HG03159 (cell line): ENCODE results near the gene SHISA6.

Experiments used
- ATAC-seq: cut with Tn5 transposase; IDR thresholded peaks from one replicate; pipeline ENCODE4 v1.9.1; 2021; ENCODE audit warnings: mild to moderate bottlenecking, moderate library complexity; ENCODE audit not compliant: unreplicated experiment

The SHISA6 gene

DNA sequence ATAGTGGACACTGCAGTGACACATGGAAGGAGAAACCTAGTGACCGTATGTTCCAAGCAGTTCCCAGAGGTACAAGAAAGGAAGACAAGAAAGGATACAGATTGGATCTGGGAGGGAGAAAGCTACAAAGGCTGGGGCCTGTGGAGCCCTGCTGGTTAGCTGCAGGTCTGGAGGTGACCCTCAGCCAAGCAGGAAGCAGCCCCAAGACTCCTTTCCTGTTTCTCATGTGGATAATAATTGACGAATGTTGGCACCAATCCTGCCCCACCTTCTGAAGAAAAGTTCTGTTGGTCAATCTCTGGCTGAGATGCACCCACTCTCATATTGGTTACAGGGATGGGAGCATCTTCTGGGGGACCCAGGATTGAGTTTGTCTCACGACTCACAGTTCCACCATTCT is 99.8 kb downstream of the SHISA6 start:
- no peak for ATAC-seq

DNA sequence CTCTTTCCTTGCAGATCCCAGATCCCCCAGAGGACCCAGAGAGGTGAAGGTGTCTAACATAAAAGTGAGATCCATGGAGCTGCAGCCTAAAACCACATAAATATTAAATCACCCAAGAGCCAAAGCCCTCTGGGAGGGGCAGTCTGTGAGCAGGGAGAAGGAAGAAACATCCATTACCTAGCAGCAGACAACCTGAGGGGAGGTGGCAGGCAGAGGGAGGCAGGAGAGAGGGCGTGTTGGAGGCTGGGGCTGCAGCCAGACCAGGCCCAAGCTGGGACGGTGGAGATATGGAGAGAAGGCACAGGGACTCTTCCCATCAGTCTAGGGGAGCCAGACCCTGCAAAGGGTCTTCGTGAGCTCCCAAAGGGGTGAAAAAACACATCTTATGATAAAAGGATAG is 101.1 kb downstream of the SHISA6 start:
- no peak for ATAC-seq

DNA sequence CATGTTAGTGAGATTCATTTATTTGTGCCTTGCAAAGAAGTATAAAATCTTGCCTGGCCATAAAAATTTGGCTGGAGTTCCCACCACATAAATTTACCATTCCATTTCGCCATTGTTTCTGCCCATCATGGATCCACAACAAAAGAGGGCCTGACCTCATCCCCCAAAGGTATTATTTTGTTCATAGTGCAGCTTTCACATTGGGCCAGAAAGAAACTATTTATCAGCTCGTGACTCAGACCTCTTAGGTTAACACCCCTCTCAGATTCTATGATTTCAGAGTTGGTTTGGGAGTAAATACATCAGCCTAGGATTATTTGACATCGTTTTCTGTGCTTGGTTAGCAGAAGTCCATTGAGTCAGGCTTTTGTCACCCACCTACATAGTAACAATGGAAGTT is 108.1 kb downstream of the SHISA6 start:
- ATAC-seq = no peak

DNA sequence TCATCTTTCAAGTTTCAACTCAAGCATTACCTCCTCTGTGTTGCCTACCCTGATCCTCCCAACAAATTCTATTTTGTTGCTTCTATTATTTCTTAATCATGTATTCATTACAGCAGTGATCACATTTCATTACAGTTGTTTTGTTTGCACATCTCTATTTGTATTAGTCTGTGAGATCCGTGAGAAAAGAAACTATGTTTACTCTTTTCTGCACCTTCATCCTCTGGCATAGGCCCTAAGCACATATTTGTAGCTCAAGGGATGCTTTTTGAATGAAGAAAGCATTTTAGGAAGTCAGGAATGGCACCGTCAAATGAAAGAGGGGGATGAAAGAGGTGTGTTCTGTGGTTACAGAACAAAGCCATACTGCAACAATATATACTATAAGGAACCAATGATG is 110.5 kb downstream of the SHISA6 start:
- no peak for ATAC-seq

DNA sequence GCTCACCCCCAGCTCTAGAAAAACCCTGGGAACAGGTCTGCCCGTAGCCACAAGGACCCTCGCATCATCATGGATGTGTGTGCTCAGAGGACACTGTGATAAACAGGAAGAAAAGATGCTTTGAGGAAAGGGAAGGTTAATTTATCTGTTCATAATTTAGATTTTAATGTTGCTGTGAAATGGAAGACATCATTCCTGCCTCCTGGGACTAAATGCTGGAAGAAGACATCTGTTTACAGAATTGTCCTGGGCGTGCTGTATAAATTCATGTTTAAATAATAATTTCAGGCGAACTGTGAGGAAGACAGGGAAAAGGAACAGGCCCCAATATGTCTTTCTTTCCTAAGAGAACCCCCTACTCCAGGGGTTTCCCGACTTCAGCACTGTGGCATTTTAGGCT is 112.6 kb downstream of the SHISA6 start:
- no peak for ATAC-seq

DNA sequence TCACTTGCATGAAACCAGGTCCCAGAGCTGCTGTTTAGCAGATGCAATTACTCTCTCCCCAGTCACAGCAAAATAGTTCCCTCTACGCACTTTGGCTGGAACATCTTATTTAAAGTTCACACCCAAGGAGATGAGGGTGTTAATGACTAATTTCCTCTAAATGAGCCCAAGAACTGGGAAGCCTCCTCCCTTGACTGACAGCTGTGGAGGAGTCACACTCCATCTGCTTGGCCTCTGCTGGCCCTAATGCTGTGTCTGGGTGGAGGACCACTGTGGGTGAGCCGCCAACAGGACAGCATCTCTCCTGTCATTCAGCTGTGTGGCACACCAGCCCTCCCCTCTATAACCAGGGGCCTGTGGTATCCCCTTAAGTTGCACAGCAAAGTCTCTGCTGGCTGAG is 115.4 kb downstream of the SHISA6 start:
- no peak for ATAC-seq

DNA sequence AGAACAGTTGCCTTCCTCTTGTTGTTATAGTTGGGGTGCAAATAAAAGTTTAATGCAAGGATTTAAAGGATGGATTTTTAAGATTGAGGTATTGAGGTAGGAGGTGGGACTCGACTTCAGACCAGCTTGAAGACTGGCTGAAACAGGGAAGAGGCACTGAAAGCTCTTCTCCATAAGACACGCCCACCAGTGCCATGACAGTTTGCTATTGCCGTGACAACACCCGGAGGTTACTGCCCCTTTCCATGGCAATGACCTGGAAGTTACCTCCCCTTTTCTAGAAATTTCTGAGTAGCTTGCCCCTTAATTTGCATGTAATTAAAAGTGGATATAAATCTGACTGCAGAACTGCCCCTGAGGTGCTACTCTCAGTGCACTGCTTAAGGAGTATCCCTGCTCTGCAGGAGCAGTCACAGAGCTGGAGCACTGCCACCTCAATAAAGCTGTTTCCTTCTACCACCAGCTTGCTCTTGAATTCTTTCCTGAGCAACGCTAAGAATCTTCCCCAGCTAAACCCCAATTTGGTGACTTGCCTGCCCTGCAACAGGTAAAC is 122.6 kb downstream of the SHISA6 start:
- no peak for ATAC-seq

DNA sequence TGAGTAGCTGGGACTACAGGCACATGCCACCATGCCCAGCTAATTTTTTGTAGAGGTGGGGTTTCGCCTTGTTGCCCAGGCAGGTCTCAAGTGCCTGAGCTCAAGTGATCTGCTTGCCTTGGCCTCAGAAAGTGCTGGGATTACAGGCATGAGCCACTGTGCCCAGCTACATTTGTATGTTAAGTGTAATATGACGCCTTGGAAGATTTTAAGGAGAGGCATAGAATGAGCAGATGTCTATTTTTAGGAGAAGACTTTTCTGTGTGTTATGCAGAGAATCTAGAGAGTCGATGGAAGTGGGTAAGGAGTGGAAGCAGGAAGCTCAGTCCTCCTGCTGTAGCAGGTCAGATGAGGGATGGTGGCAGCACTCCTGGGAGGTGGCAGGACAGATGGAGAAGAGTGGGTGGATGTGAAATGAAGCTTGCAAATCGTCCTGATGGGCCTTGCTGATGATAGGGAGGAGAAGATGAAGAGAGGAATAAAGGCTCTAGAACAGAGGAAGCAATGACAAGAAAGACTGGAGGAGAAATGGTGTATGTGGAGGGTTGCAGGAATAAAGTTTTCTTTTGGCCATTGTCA is 125.3 kb downstream of the SHISA6 start:
- ATAC-seq = no peak

DNA sequence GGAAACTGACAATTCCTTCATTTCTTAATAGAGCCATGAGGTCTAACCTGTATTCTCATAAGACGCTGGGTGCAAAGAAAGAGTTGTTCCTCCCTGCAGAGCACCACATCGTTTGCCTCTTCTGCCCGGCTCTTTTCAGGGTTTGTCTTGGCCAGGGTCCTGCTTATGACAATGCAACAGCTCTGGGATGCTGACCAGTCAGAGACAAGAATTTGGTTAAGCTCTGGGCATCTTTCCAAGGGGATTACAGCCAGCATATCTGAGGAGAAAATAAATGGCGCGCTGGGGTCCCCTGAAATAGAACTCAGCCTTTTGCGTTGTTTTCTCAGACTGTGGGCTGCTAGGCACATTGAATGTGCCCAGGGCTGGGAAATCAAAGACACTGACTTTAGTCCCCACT is 128.6 kb downstream of the SHISA6 start:
- no peak for ATAC-seq

DNA sequence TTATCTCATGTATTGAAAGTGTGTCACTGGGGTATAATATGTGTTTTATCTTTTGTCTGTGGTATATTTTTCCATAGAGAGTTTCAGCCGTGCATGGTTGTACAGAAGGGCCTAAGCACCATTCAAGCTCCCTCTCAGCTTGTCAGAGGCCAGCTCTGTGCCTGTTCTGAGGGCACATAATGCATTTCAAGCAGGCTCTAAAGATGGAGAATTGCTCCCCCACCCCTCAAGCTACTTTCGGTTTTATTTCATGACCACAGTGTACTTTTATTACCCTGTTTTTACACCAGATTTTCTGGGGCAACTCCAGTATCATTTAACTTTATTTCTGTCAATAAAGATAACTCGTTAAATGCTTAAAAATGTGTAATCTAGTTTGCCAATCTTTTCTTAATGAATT is 131.7 kb downstream of the SHISA6 start:
- ATAC-seq = no peak

DNA sequence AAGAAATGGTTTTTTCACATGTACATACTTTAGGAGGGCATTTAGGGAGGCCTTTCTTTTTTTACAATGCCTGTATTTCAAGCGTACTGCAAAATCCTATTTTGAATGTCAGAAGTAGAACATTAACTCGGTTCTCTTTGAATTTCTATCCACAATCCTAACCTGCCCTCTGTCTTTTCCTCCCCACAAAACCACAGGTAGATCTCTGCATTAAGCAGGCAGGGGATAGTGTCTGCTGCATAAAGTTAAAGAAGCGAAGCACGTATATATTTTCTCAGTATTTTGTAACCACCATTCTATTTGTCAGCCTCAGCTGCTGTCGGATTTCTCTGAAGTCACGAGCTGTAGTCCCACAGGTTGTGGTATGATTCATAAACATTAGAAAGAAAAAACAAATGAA is 137.5 kb downstream of the SHISA6 start:
- ATAC-seq = no peak

DNA sequence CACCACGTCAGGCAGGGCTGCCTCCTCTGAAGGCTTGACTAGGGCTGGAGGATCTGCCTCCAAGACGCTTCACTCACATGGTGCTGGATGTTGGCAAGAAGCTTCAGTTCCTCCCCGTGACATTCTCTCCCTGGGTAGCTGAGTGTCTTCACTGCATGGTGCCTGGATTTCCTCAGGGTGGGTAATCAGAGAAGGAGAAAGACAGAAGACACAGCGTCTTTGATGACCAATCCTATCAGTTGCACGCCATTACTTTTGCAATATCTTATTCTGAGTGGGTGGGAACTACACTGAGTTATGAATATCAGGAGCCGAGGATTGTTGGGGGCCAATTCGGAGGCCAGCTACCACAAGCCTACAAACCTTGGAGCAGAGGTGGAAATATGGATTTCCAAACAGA is 139.7 kb downstream of the SHISA6 start:
- ATAC-seq = no peak

DNA sequence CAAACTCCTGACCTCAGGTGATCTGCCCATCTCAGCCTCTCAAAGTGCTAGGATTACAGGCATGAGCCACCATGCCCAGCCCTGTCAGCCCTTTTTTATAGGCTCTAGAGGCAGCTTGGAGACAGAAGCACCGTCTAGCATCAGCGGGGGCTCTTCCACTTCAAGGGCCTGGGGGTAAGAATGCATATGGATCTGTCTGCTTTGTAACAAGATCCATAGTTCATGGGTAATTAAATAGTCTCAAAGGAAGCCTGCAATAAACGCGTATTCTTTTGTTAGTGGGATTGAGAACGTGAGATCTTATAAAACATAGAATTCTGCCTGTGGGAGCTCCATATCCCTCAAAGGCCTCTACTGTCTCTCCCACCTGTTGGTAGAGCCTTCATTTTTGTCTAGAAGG is 142.1 kb downstream of the SHISA6 start:
- no peak for ATAC-seq

DNA sequence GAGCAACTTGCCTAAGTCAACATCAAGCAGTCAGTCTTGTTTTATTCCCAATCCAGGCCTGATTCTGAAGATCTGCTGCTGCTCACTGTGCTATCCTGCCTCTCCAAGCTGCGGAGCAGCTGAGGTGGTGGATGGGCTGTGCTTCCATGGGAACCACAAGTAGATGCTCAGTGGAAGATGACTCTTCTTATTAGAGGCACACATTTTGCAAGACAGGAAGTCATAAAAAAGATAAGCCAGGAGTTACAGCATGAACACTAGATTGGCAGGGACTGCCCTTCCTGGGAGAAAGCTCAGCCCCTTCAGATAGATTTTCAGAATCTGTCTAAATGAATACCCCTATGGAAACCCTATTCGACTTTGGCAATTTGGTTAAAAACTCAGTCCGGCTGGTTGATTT is 143.1 kb downstream of the SHISA6 start:
- no peak for ATAC-seq

DNA sequence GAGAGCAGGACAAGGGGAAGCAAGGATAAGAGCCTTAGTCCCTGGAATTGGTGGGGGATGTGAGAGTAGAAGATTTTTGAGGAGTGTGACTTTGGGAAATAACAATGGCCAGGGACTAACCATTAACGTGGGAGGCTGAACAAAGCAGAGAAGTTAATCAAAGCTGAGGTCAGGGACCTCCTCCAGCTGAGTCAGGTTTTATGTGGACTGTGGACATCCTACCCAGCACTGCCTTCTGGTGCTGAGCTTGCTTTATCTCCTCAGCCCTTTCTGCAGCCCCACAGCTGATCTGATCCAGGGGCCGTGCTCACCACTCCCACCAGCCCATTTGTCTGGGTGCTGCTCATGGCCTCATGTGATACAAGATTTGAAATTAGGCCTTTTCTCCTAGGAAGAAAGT is 146.6 kb downstream of the SHISA6 start:
- ATAC-seq = no peak

DNA sequence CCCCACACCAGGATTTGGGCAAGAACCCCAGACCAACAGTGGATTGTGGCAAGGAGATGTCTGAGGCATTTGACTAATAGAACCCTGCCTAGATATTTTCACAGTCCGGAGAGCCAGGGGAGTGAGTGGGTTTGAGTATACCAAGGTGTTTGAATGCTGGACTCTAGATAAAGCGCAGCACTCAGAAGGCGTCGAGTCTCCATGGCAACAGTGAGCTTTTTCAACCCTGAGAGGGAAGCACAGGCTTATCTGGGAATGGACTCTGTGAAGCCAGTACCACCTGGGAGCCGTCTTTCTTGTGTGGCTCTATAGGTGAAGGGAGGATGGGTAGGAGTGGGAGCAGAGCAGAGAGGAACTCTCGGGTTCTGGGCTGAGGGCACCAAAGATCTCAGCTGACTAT is 147.0 kb downstream of the SHISA6 start:
- no peak for ATAC-seq

DNA sequence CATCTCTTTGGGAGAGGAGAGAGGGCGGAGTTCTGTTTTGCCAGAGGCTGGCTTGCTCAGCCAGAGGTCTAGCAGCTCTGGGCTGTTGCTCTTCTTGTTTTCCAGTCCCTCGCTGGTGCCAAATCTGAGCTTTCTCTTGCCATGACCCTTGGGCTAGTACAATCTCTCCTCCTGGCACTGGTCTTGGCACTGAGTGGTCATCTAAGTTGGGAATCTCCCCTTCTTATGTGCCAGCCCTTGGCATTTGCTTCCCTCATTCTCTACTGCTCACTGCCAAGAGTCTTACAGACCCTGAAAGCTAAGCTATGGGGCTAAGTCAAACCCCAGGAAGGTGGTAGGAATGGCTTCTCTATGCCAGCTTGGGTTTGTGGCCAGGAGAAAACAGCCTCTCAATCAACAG is 148.6 kb downstream of the SHISA6 start:
- no peak for ATAC-seq

DNA sequence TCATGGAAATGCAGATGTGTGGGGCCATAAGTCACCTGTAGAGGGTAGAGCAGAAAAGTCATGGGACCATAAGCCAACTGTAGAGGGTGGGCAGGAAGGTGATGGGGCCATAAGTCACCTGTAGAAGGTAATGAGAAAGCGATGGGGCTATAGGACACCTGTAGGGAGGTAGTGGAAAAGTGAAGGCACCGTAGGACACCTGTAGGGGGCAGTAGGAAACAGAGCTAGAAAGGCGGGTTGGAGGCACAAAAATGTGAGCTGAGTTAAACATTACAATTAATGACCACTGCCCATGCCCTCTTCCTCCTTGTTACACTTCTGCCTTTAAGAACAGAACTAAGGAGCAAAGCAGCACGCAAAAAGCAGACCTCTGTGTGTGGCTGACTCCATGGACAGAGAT is 150.1 kb downstream of the SHISA6 start:
- ATAC-seq = no peak

DNA sequence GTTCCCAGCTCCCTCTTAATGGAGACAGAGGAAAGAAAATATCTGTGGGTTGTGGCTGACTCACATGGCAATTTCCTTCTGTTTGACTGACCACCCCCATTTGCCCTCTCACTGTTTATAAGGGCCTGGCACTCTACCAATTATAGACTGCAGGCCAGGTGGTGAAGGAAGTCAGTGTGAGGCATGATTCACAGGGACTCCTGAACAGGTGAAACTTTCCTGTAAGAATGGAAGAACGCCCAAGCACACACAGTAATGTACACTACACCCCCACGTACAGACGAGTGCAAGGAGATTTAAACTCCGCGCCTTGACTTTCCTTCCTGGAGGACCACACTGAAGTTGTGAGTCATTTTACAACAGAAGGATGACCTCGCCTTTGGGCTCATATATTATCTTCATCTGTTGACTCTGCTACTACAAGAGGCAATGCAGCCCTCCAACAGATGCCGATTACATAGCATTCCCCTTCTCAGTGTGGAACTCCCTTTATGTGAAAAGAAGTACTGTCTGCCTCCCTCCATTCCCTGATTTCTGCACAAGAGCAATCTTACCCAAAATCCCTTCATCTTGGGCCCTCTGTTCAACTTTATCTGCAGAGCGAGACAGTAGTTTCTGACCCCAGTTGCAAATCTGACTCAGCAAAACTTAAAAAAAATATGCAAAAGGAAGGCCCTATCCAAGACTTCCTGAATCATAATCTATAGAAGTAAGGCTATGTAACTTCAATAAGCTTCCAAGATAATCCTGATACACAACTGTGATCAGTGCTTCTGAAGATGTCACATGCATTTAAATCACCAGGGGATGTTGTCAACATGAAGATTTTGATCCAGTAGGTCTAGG is 163.6 kb downstream of the SHISA6 start:
- ATAC-seq = no peak

DNA sequence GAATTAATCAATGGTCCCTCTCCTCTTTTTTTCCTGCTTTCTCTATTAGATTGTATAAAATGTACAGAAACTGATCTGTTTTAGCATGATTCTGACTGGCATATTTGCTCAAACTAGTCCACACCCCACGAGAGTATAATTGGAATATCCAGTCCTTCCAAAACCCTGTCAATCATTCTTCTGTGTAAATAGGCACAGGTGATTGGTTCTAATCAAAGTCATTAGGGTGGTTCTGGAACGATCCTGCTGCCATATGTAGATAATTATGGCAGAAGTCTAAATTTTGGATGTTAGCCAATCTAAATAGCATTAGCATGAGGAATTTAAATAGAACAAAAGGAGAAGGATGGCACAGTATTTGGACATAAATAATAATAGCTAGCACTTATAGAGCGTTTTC is 165.7 kb downstream of the SHISA6 start:
- no peak for ATAC-seq

DNA sequence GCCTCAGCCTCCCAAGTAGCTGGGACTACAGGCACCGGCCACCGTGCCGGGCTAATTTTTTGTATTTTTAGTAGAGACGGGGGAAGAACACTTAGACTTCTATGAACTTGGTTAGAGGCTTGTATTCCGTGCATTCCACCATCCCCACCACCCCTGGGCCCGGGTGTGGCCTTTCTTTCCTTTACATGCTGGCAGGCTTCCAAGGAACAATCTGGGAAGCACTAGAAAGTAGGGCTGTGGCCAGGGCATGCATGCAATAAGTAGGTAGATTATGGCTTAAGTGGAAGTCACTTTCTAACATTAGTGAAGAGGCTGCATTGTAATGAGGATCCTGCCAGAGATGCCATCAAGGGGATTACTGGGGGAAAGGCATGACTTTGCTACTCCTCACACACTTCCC is 171.6 kb downstream of the SHISA6 start:
- ATAC-seq = no peak

DNA sequence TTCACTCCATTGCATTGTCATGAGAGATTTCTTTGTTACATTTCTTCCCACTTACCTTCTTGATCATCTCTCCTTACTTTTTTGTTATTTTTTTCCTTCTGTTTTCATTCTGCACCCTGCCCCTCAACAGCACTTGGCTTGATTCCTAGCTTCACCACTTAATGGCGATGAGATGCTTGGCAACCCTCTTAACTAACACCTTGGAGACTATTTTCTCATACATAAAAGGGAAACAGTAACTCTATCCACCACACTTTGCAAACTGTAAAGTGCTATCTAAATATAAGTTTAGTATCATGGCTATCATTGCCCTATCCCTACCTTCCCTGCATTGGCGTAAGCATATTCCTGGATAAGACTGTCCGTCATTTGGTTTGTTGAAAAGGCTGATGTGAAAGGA is 177.3 kb downstream of the SHISA6 start:
- ATAC-seq = no peak

DNA sequence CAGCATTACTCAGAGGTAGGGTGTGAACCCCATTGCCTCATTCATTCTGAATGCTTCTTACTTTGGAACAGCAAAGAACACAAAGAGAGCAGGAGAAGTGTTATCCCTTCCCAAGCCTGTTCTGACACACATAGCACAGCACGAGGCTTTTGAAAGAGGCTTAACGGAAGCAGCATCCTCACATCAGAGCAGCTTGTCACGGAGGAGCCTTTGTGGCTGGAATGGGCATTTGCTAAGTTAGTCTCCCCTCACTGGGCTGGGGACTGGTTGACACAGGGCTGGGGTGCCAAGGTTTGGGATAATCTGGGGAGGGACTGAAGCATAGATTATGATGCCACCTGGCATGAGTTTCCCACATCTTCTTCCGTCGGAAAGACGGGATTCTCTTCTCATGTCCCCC is 189.7 kb downstream of the SHISA6 start:
- ATAC-seq = no peak
